Measurements from ENCODE around the gene VSTM2L.

VSTM2L gene

DNA sequence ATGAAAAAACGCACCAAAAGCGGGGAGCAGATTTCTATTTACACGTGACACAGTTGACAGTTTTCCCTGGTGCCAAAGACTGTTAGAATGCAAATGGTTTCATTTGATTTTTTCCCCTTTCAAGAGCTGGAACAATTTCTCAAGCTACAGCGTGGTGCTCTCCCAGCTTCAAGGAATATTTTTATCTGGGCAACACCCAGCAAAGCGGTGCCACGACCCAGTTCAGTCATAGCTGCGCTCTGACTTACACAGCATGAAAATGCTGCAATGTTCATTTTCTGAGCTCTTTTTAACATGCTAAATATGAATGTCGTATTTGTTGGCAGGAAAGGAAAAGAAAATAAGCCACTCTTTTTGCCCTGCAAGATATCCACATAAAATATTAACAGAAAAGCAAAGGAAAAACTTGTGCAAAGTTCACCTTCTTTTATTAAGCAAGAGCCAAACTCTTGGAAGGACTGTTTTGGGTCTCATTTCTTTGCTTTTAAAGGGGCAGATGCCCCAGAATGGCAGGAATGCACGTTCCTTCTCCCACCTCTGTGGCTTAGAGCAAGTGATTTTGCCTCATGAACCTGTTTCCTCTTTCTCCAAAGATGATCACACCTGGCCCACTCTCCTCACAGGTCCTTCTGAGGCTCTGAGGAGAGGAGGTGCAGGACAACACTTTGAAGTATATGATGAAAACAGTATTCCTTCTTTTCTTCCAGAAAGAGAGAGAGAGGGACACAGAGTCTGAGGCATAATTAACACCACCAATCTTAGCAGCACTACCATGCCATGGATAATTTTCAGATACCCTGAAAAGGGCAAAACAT lies 83.3 kb downstream of the VSTM2L start:
- peaks cover 4% of the 10 kb centered on the region for H3K36me3 ChIP-seq
- DNase-seq: no peak
- no peaks in the 10 kb centered on the region for H3K27me3 ChIP-seq
- TF ChIP-seq, protein P1, sequence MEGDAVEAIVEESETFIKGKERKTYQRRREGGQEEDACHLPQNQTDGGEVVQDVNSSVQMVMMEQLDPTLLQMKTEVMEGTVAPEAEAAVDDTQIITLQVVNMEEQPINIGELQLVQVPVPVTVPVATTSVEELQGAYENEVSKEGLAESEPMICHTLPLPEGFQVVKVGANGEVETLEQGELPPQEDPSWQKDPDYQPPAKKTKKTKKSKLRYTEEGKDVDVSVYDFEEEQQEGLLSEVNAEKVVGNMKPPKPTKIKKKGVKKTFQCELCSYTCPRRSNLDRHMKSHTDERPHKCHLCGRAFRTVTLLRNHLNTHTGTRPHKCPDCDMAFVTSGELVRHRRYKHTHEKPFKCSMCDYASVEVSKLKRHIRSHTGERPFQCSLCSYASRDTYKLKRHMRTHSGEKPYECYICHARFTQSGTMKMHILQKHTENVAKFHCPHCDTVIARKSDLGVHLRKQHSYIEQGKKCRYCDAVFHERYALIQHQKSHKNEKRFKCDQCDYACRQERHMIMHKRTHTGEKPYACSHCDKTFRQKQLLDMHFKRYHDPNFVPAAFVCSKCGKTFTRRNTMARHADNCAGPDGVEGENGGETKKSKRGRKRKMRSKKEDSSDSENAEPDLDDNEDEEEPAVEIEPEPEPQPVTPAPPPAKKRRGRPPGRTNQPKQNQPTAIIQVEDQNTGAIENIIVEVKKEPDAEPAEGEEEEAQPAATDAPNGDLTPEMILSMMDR (IDR thresholded peaks at IDR 0.05; ENCODE audit: low read depth, low read length): no peak
- peaks cover 52% of the 10 kb centered on the region for H3K4me1 ChIP-seq
- peaks cover 4% of the 10 kb centered on the region; the same call in 1 of the 2 replicates for H3K9me3 ChIP-seq
- H3K4me3 ChIP-seq (ENCODE audit: low read depth, low read length): no peak overlapping the region

DNA sequence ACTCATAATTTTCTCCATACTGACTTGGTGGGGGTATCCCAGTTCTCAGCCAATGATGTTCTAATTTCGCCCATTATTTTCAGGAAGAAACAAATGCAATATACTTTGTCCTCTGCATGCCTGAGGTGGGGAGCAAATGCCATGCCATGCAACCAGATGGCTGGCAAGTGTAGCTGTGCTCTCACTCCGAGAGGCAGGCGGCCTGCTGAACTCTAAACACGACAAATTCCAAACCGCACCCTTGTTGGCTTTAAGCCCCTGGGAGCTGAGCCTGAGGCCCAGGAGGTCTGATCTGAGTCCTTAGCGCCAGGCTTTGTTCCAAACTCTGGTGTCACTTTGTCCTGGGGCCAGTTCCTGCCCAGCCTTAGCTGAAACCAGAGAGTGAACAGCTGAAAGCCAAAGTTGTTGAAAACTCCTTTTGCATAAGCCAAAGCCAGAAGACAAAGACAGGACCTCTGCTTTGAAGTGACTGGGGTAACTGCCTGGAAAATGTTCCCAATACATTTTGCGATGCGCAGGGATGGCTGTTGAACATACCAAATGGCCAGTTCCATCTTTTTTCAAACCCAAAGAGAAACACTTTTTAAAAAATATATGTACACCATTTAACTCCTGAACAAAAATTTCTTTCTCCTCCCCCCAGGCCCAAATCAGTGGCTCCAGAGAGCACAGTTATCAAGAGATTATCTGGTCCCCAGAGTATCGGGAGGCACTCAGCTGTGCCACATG lies 84.1 kb downstream of the VSTM2L start:
- peak overlapping the region; percentile 4; the same call in 1 of the 2 replicates for H3K4me3 ChIP-seq (ENCODE audit: low read depth, low read length)
- TF ChIP-seq, protein P1 (IDR thresholded peaks at IDR 0.05; ENCODE audit: low read depth, low read length): no peak
- H3K36me3 ChIP-seq: no peaks in the 10 kb centered on the region; the same call in none of the 2 replicates
- no peaks in the 10 kb centered on the region for H3K27me3 ChIP-seq
- peak; percentile 84 for DNase-seq
- peaks cover 4% of the 10 kb centered on the region; the same call in 1 of the 2 replicates for H3K9me3 ChIP-seq
- peaks cover 57% of the 10 kb centered on the region for H3K4me1 ChIP-seq

DNA sequence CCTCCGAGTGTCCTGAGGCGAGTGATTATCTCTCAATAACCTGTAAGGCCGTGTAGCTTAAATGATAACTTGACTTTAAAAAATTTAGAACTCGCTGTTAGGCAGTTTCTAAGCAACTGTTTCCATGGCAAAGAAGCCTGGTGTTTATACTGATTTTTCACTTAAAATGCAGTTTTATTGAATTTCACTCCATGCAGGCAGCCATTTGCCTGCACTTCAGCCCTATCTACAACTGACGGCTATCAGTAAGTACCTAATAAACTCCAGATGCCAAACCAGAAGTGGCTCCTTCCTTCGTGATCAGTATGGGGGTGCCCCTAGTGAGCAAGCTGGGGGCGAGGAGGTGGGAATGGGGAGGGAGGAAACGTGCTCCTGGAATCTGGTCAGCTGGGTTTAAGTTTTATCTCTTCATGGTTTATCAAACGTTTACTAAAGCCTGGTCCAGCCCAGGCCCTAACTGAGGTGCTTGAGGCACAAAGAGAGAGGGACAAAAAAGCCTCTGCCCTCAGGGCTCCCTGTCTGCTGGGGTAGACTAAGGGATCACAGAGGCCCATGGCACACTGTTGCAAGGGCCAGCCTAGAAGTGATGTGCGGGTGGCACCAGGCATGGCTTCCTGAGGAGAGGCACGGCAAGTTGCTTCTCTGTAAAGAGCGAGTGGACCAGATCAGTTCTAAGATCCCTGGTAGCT lies 84.8 kb downstream of the VSTM2L start:
- DNase-seq: peak; percentile 83
- TF ChIP-seq, protein P1 (IDR thresholded peaks at IDR 0.05; ENCODE audit: low read depth, low read length): no peak
- Histone ChIP-seq H3K9me3 (peaks cover 4% of the 10 kb centered on the region; the same call in 1 of the 2 replicates), H3K4me3 (ENCODE audit: low read depth, low read length) (peak overlapping the region; percentile 4), H3K4me1 (peaks cover 62% of the 10 kb centered on the region), H3K27me3 (no peaks in the 10 kb centered on the region), H3K36me3 (no peaks in the 10 kb centered on the region; the same call in none of the 2 replicates)

DNA sequence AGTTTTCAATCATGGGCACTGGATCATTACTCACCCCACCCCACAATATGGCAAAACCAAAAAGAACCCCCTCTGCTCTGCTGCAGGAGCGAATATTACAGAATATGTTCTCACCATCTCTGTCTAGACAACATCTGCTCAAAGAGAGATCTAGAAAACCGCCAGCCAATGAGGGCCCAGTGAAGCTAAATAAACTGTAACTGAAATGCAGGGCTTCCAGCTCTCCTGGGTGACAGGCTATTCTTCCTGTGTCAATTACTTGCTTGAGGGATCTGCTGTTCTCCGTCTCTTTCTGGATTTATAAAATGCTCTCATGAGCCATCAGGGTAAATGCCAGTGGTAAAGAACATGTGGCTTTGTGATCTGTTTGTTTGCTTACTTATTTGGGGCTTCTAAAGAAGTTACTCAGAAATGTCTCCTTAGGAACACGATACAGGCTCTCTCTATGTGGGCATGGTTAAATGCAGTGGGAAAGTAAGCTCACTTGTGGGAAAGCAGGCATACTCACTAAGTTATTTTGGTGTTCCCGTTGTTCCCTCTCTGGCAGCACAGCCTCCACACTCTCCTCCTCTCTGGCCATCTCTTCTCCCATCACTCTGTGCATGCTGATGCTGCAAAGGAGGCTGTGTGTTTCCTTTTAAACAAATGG lies 85.5 kb downstream of the VSTM2L start:
- DNase-seq: peak; percentile 47
- H3K36me3 ChIP-seq: no peaks in the 10 kb centered on the region; the same call in none of the 2 replicates
- TF ChIP-seq, protein P1 (IDR thresholded peaks at IDR 0.05; ENCODE audit: low read depth, low read length): no peak
- peaks cover 4% of the 10 kb centered on the region; the same call in 1 of the 2 replicates for H3K9me3 ChIP-seq
- H3K27me3 ChIP-seq: no peaks in the 10 kb centered on the region
- peak overlapping the region; percentile 0; the same call in 1 of the 2 replicates for H3K4me3 ChIP-seq (ENCODE audit: low read depth, low read length)
- H3K4me1 ChIP-seq: peaks cover 63% of the 10 kb centered on the region

DNA sequence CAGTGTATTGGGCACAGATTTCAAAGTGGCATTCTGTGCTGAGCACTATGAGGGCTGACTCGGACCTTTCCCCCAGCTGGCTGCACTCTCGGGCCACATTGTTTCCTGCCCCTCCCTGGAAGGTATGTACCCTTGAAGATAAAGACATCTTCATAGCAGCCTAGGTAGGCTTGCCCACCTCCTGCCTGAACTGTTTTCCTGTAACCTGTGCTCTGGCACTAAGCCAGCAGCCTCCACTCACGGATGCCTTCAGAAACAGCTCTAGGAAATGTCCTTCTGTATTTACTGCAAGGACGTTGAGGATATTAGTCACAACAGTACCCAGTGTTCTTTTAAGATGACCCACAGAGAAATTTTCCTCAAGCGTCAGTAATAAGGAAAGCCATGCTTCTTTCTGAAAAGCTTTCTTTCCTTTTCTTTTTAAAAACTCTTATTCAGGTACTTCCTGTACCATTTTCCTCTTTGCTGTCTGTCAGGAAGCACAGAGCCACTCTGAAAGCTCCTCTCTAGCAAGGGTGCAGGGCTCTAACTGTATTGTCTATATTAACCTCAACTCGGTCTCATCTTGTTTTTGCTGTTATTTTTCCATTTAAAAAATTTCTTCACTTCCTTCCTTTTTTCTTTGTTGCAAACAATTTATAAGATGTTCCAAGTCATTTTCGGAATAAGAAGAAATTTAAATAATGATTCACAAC lies 86.8 kb downstream of the VSTM2L start:
- peaks cover 56% of the 10 kb centered on the region for H3K4me1 ChIP-seq
- TF ChIP-seq, protein P1 (IDR thresholded peaks at IDR 0.05; ENCODE audit: low read depth, low read length): no peak
- no peaks in the 10 kb centered on the region; the same call in none of the 2 replicates for H3K36me3 ChIP-seq
- no peak for DNase-seq
- H3K27me3 ChIP-seq: no peaks in the 10 kb centered on the region
- H3K9me3 ChIP-seq: peaks cover 2% of the 10 kb centered on the region; the same call in 1 of the 2 replicates
- H3K4me3 ChIP-seq (ENCODE audit: low read depth, low read length): no peak overlapping the region

Measured in BE2C (cell line).